PC-3 (cell line): Measurements from ENCODE around the gene RSPH10B2. TPM values are rescaled to one million over a fixed set of nuclear protein-coding genes. Genes with fewer than 3 reads are reported as not detected.
"Not testable (repeated sequence)": the region's sequence is repeated elsewhere in the genome, so short reads cannot be mapped to it uniquely, and the experiment has no call there.

Experiments used
- ATAC-seq: fragments of 200-7000 bp; cut with Tn5 transposase; 2 replicates; pipeline ENCODE4 v1.9.1; 2020; ENCODE audit warnings: mild to moderate bottlenecking, moderate library complexity
- BruUV-seq: library from RNA; stranded (reverse); fragments of 400-500 nt; replicated peaks from 2 replicates; lab custom pipeline; 2021; lab: Mats Ljungman, UMichigan
- CTCF ChIA-PET: fragments of 300-600 bp; sonication (Branson Sonifier 250); formaldehyde crosslinking; loops from one replicate; lab custom pipeline; 2022; ENCODE audit warnings: antibody characterized with exemption; lab: Charles Lee
- POLR2A ChIA-PET: fragments of 300-600 bp; sonication (Branson Sonifier 250); formaldehyde crosslinking; loops from one replicate; lab custom pipeline; 2022; ENCODE audit warnings: antibody characterized with exemption; ENCODE audit not compliant: unreplicated experiment; lab: Charles Lee
- DNase-seq: peaks from one replicate; pipeline ENCODE4 v3.0.0-alpha.2; 2015
- H2AFZ ChIP-seq: fragments of 300-600 bp; sonication (generic); 2 replicates; pipeline ENCODE4 v1.6.0; 2016; ENCODE audit warnings: antibody characterized with exemption, low read length
- H3F3A ChIP-seq: fragments of 300-600 bp; sonication (generic); one replicate; pipeline ENCODE4 v1.6.0; 2017; ENCODE audit warnings: antibody characterized with exemption, low read length, control low read depth, mild to moderate bottlenecking; ENCODE audit not compliant: unreplicated experiment
- H3K27ac ChIP-seq: fragments of 300-600 bp; sonication (generic); 2 replicates; pipeline ENCODE4 v1.5.1; 2016; ENCODE audit warnings: mild to moderate bottlenecking, low read length
- H3K27me3 ChIP-seq: fragments of 300-600 bp; sonication (generic); 2 replicates; pipeline ENCODE4 v1.6.1; 2016; ENCODE audit warnings: low read length, mixed read lengths
- H3K36me3 ChIP-seq: fragments of 300-600 bp; sonication (generic); 2 replicates; pipeline ENCODE4 v1.6.1; 2016; ENCODE audit warnings: low read depth, mixed run types, low read length, mixed read lengths
- H3K4me1 ChIP-seq: fragments of 300-600 bp; sonication (generic); 2 replicates; pipeline ENCODE4 v1.5.1; 2016; ENCODE audit warnings: low read length; ENCODE audit not compliant: insufficient read depth
- H3K4me2 ChIP-seq: fragments of 300-600 bp; sonication (generic); 2 replicates; pipeline ENCODE4 v1.6.0; 2016; ENCODE audit warnings: low read length
- H3K4me3 ChIP-seq: fragments of 300-600 bp; sonication (generic); 2 replicates; pipeline ENCODE4 v1.5.1; 2016; ENCODE audit warnings: mild to moderate bottlenecking, low read length, mixed read lengths
- H3K79me2 ChIP-seq: fragments of 300-600 bp; sonication (generic); 2 replicates; pipeline ENCODE4 v1.6.1; 2017; ENCODE audit warnings: low read length, mixed read lengths
- H3K9ac ChIP-seq: fragments of 300-600 bp; sonication (generic); 2 replicates; pipeline ENCODE4 v1.6.0; 2016; ENCODE audit warnings: mild to moderate bottlenecking, low read length
- H3K9me2 ChIP-seq: fragments of 300-600 bp; sonication (generic); replicated peaks from 2 replicates; pipeline ENCODE4 v1.6.1; 2016; ENCODE audit warnings: mixed run types, low read length, mixed read lengths
- H3K9me3 ChIP-seq: fragments of 300-600 bp; sonication (generic); 2 replicates; pipeline ENCODE4 v1.6.1; 2016; ENCODE audit warnings: low read length, mixed read lengths
- H4K20me1 ChIP-seq: fragments of 300-600 bp; sonication (generic); 2 replicates; pipeline ENCODE4 v1.6.1; 2016; ENCODE audit warnings: low read length, mixed read lengths
- CTCF ChIP-seq: fragments of 300-600 bp; sonication (generic); conservative IDR thresholded peaks from 2 replicates; pipeline ENCODE4 v1.5.1; 2017; ENCODE audit warnings: antibody characterized with exemption, low read depth, mild to moderate bottlenecking, low read length
- EZH2 ChIP-seq: fragments of 300-600 bp; sonication (generic); IDR thresholded peaks from one replicate; pipeline ENCODE4 v1.6.1; 2017; ENCODE audit warnings: antibody characterized with exemption, mild to moderate bottlenecking, low read length; ENCODE audit not compliant: unreplicated experiment
- EZH2phosphoT487 ChIP-seq: fragments of 300-600 bp; sonication (generic); IDR thresholded peaks from 2 replicates; pipeline ENCODE4 v1.6.1; 2018; ENCODE audit warnings: mild to moderate bottlenecking, antibody characterized with exemption, low read length, borderline replicate concordance
- intact Hi-C: fragments of 100-400 bp; cut with micrococcal nuclease; formaldehyde crosslinking; loops from 2 replicates; pipeline ENCODE4 v1.9.0; 2023
- total RNA-seq: library from RNA; depleted of rRNA; stranded (reverse); fragments of >200 nt; gene quantifications from 2 replicates; pipeline ENCODE4 v1.2.3, GENCODE V29; 2014

Gene RSPH10B2
- total RNA-seq, 1 experiment from 2014 or later = 0.47 TPM

GRCh38 chr7:6831018-6831725, 77.3 kb downstream of the RSPH10B2 start:
- Histone ChIP-seq H3K27ac (no peak overlapping the region), H3K4me1 (no peaks in the 10 kb centered on the region), H3K27me3 (no peaks in the 10 kb centered on the region), H2AFZ (no peak overlapping the region), H3K9me2 (no peaks in the 10 kb centered on the region), H3K9me3 (no peaks in the 10 kb centered on the region), H3K79me2 (no peaks in the 10 kb centered on the region), H3K4me3 (no peak overlapping the region), H3K4me2 (no peak overlapping the region), H3F3A (no peaks in the 10 kb centered on the region), H4K20me1 (no peaks in the 10 kb centered on the region), H3K36me3 (no peaks in the 10 kb centered on the region), H3K9ac (no peak overlapping the region)
- POLR2A ChIA-PET = no interaction called here
- CTCF ChIA-PET = no interaction called here
- DNase-seq (no peak), ATAC-seq (no peak)
- no TSS peak for BruUV-seq
- no peak for TF ChIP-seq EZH2
- intact Hi-C loops = no loop called here

GRCh38 chr7:6833636-6834035, 79.7 kb downstream of the RSPH10B2 start:
- no peaks in the 10 kb centered on the region for H3F3A ChIP-seq
- H3K9me3 ChIP-seq = no peaks in the 10 kb centered on the region
- no peaks in the 10 kb centered on the region for H3K9me2 ChIP-seq
- no peaks in the 10 kb centered on the region for H3K36me3 ChIP-seq
- no peak overlapping the region for H3K4me2 ChIP-seq
- CTCF ChIA-PET = no interaction called here
- no peaks in the 10 kb centered on the region for H4K20me1 ChIP-seq
- no peak overlapping the region for H3K27ac ChIP-seq
- no peaks in the 10 kb centered on the region for H3K27me3 ChIP-seq
- H3K79me2 ChIP-seq = no peaks in the 10 kb centered on the region
- DNase-seq (no peak), ATAC-seq (no peak)
- H3K4me3 ChIP-seq = no peak overlapping the region
- POLR2A ChIA-PET = no interaction called here
- TF ChIP-seq EZH2phosphoT487 (no peak), CTCF (no peak), EZH2 (no peak)
- H2AFZ ChIP-seq = no peak overlapping the region
- intact Hi-C loops = no loop called here
- BruUV-seq = no TSS peak
- H3K9ac ChIP-seq = no peak overlapping the region
- H3K4me1 ChIP-seq = no peaks in the 10 kb centered on the region

GRCh38 chr7:6835521-6835920, 81.6 kb downstream of the RSPH10B2 start:
- H4K20me1 ChIP-seq, ATAC-seq, DNase-seq, H3K79me2 ChIP-seq, BruUV-seq, H3K27me3 ChIP-seq, POLR2A ChIA-PET, H3K9me2 ChIP-seq, H3K4me1 ChIP-seq, intact Hi-C loops, H3K4me3 ChIP-seq, H3K36me3 ChIP-seq, H3K9ac ChIP-seq, H3K27ac ChIP-seq, H3K4me2 ChIP-seq, H3F3A ChIP-seq, H2AFZ ChIP-seq, CTCF ChIA-PET, H3K9me3 ChIP-seq: not testable (repeated sequence)

- POLR2A ChIA-PET, ATAC-seq, H3K27me3 ChIP-seq, H3K4me1 ChIP-seq, H2AFZ ChIP-seq, H3K79me2 ChIP-seq, H3K9me3 ChIP-seq, H4K20me1 ChIP-seq, H3K27ac ChIP-seq, H3K9ac ChIP-seq, H3F3A ChIP-seq, intact Hi-C loops, BruUV-seq, CTCF ChIA-PET, H3K36me3 ChIP-seq, H3K4me3 ChIP-seq, H3K4me2 ChIP-seq, H3K9me2 ChIP-seq: not testable (repeated sequence)
- DNase-seq = peak; percentile 6
Measured at GRCh38 chr7:6837081-6837480, 83.2 kb downstream of the RSPH10B2 start.

GRCh38 chr7:6842278-6842921, 88.5 kb downstream of the RSPH10B2 start:
- Histone ChIP-seq H3K9ac (0 out of 2 replicates have a peak overlapping the region, but pooled peaks have one; percentile 40), H3K4me1 (peaks cover 18% of the 10 kb centered on the region), H3K4me3 (peak overlapping the region; percentile 51; the same call in 1 of the 2 replicates), H3K4me2 (peak overlapping the region; percentile 73), H2AFZ (peak overlapping the region; percentile 69), H3K27ac (peak overlapping the region; percentile 82)
- H3F3A ChIP-seq, intact Hi-C loops, H3K27me3 ChIP-seq, POLR2A ChIA-PET, H3K79me2 ChIP-seq, CTCF ChIA-PET, H3K36me3 ChIP-seq, H3K9me2 ChIP-seq, H4K20me1 ChIP-seq, H3K9me3 ChIP-seq: not testable (repeated sequence)
- DNase-seq (peak; percentile 91), ATAC-seq (peak; percentile 45; the same call in 1 of the 2 replicates)
- BruUV-seq = TSS peak; percentile 53
